GM19025 (cell line): ENCODE data around the gene VENTX.

Experiments
- ATAC-seq: cut with Tn5 transposase; IDR thresholded peaks from one replicate; pipeline ENCODE4 v1.9.1; 2021; ENCODE audit warnings: mild to moderate bottlenecking, low read depth, moderate library complexity; ENCODE audit not compliant: unreplicated experiment

Gene VENTX

GRCh38 chr10:133201948-133202725 is 35.5 kb upstream of the VENTX start:
- no peak for ATAC-seq

- ATAC-seq = no peak
Measured at GRCh38 chr10:133202778-133203651, 34.6 kb upstream of the VENTX start.

- no peak for ATAC-seq
Measured at GRCh38 chr10:133203652-133204195, 33.9 kb upstream of the VENTX start.

- no peak for ATAC-seq
Measured at GRCh38 chr10:133204226-133205015, 33.2 kb upstream of the VENTX start.

GRCh38 chr10:133205146-133205545 is 32.5 kb upstream of the VENTX start:
- no peak for ATAC-seq

- ATAC-seq = no peak
Measured at GRCh38 chr10:133206356-133207040, 31.2 kb upstream of the VENTX start.

- no peak for ATAC-seq
Measured at GRCh38 chr10:133207041-133207600, 30.5 kb upstream of the VENTX start.

GRCh38 chr10:133207627-133208026 is 30.0 kb upstream of the VENTX start:
- no peak for ATAC-seq

GRCh38 chr10:133208466-133208865 is 29.2 kb upstream of the VENTX start:
- no peak for ATAC-seq

GRCh38 chr10:133209117-133209516 is 28.5 kb upstream of the VENTX start:
- ATAC-seq = no peak

GRCh38 chr10:133209641-133210040 is 28.0 kb upstream of the VENTX start:
- no peak for ATAC-seq

GRCh38 chr10:133210398-133211140 is 27.1 kb upstream of the VENTX start:
- ATAC-seq = no peak

GRCh38 chr10:133211141-133211830 is 26.4 kb upstream of the VENTX start:
- ATAC-seq = no peak

- ATAC-seq = no peak
Measured at GRCh38 chr10:133211959-133212852, 25.4 kb upstream of the VENTX start.

- ATAC-seq = no peak
Measured at GRCh38 chr10:133212853-133213494, 24.7 kb upstream of the VENTX start.

- ATAC-seq = no peak
Measured at GRCh38 chr10:133213641-133214467, 23.8 kb upstream of the VENTX start.
